HG02610 (cell line): Measurements from ENCODE around the gene PTRHD1.
A peak's percentile ranks its signal among the peaks of the same experiment; 100 is the strongest.
"Not testable (repeated sequence)": the region's sequence is repeated elsewhere in the genome, so short reads cannot be mapped to it uniquely, and the experiment has no call there.

Source experiments
- ATAC-seq: cut with Tn5 transposase; IDR thresholded peaks from one replicate; pipeline ENCODE4 v1.9.1; 2021; ENCODE audit warnings: mild to moderate bottlenecking, moderate library complexity; ENCODE audit not compliant: unreplicated experiment

Gene PTRHD1, protein sequence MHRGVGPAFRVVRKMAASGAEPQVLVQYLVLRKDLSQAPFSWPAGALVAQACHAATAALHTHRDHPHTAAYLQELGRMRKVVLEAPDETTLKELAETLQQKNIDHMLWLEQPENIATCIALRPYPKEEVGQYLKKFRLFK

DNA sequence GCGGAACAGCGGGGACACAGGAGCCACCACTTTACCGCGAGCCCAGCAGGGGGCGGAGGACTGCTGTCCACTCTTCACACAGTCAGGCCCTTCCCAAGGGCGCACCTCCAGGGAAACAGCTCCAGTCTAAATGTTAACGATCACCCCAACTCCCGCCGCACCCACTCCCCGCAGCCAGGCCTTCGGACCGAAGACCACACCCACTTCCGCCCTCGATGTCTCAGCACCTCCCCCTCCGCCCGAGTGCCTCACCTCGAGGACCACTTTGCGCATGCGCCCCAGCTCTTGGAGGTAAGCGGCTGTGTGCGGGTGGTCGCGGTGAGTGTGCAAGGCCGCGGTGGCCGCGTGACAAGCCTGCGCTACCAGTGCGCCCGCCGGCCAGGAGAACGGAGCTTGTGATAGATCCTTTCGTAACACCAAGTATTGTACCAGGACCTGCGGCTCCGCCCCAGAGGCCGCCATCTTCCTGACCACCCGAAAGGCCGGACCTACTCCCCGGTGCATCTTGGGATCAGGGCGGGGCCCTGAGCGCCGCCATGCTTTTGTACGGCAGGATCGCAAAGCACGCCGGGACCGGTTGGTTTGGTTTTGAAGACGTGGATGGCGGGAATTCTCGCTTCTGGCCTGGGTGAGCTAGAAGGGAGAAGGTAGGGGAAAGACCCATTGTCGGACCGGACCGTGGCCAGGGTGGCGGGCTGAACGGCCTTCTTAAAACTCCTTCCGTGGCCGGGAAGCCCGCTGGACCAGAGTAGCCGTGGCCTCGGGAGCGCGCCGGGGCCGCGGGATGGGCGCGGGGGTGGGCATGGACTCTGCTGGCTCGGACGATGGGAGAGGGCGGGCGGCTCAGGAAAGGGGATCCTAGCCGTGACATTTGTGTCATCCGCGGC lies at the start of gene PTRHD1, which contains the start of gene CENPO:
PTRHD1 (minus strand) TSS at position 518 of the 887 bp plus-strand sequence; CDS start at position 504, 14 bp downstream.
CENPO (plus strand) TSS at position 552 of the 887 bp plus-strand sequence. CDS start 495 bp downstream, outside the sequence.
- ATAC-seq: peak; percentile 88

DNA sequence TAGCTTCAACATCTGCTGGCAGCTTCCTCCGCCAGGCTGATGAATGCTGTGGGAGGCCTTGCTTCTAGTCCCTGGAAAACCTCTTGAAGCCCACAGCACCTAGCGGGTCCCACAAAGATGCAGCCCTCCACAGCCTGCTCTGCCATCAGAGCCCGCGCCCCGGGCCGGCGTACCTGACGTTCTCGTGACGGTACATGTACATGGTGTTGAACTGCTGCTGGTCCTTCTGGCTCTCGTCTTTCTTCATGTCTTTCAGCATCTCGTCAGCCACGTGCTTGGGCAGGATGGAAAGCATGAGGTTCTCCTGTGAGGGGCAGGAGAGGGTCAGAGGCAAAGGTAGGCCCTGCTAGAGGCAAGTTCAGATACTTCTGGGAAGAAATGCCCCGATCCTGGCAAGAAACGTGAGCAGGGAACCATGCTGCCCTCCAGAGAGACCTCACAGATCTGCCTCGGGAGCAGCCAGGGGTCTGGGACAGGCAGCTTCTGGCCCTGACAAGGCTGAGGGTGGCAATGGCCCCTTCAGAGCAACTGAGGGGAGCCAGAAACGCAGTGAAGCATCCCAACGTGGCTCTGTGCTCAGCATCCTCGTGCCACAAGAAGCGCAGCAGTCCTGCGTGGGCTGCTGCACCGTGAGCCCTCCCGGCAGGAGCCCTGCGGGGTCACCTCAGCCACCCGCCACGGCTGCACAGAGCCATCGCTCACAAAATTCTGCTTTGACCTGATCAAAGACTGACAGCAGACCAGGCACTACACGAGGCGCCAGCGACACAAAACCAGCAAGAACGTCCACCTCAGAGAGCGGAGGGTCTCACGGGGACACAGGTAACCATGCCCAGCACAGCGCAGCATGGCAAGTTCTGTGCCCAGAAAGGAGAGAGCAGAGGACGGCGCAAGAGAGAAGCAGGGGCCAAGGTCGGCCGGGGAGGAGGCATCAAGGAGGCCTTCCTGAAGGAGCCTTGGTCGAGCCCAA lies 49.2 kb upstream of the PTRHD1 start:
- ATAC-seq: no peak

DNA sequence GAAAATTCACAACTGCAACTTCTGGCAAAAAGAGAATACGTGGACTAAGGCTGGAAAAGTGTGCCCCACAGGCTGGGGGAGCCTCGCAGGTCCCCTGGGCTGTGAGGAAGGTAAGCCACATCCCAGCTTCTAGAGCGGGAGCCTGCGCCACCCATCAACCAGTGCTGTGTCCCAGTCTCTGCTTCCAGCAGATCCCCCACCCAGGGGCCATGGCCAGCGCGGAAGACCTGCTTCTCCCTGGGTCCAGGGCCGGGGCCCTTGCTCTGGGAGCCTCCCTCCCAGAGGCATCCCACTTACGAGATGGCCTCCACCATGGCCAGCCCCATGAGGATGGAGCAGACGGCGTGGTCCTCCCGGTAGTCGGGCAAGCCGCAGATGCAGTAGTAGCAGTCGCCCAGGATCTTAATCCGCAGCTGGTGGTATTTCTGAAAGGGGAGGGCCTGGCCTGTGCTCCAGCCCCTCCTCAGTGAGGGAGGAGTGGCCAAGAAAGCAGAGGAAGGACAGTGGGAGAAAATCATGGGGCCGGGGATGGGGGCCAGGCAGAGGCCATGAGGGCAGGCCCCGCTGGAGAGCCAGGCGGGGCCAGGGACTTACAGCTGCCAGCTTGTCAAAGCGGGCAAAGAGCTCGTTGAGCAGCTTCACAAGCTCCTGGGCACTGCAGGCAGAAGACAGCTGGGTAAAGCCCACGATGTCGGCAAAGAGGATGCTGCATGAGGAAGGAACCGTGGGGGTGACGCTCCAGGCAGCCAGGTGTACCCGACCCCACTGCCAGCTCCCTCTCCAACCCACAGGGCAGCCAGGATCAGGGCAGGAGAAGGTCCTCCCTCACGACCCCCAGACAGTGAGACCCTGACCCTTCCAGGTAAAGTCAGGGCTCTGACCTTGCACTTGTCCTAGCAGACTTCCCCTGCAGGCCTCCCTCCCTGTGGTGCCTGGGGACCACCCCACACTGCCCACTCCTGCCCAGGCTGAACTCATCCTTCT lies 48.1 kb upstream of the PTRHD1 start:
- ATAC-seq: no peak

DNA sequence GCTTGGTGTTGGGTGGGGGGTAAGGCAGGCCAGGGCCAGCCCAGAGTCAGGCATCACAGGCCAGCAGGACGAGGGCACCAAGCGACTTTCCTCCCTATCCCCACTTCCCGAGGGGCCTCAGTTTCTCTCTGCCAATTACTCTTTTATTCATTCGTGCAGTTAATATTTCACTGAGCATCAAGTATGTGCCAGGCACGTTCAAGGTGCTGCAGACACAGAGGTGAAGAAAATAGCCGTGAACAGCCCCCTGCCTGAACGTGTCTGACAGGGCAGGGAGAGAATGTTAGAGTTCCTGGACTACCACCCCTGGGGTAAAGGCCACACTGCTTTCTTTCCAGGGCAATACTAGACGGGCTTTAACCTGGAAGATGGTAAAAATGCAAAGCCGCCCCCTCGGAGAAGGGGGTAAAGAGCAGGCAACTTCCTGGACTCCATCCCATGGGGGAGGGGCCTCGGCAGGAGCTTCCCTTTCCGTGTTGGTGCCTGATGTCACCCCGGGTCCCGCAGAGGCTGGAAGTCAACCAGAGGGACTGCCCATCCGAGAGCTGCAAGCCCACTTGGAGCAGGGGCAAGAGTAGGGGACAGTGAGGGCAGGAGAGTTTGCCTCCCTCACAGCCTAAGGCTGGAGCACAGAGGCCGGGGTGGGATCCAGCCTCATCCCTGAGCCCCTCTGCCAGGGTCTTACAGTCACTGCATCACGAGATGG lies 47.1 kb upstream of the PTRHD1 start:
- ATAC-seq: no peak

DNA sequence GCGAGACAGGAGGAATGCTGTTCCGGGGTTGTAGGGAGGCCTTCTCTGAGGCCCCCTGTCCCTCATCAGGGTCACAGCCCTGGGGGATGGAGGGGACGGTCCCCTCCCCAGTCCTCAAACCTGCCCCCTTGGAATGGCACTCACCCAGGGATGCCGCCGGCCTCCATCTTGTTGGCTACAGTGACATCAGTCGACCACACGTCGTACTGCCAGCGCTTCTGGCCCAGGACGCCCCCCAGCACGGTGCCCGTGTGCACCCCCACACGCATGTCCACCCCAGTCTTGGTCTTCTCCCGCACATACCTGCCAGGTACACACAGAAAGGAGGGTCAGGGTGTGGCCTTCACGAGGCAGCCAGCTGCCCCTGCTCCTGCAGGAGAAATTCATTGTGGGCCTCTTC lies 46.5 kb upstream of the PTRHD1 start:
- no peak for ATAC-seq

DNA sequence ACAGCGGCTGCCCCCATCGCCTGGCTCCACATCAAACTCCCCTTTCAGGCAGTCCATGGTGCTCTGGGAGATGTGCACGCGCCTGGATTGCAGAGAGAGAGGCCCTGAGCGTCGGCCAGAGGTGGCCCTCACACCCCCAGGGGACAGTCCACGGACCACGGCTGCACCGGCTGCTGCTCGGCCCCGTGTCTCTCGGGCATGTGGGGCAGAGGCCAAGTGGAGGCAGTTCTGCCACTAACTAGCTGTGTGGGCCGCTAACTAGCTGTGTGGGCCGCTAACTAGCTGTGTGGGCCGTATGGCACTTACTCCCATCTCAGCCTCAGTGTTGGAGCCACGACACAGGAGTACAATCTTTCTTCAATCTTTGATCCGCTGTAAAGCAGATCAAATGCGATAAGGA lies 45.4 kb upstream of the PTRHD1 start:
- no peak for ATAC-seq

DNA sequence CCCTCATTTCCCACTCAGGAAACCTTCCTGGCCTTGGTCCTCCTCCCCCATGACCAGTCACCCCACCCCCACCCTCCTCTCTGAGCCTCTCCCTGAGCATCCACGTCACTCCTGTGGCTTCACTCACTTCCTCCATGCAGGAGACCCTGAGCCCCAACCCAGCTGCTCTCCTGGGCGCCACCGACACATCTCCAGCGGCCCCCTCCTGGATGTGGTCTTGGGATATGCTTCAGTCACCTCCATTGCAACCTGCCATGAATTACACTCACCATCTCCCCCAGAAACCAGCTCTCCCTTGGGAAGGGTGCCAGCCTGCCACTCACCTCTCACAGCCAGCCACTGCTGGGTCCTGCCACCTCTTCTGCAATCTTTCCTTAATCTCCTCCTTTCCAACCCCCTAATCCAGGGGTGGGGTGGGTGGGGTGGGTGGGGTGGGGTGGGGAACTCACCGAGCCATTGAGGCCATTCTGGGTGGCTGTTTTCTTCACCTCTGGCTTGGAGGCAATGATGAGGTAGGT lies 44.9 kb upstream of the PTRHD1 start:
- ATAC-seq: no peak

DNA sequence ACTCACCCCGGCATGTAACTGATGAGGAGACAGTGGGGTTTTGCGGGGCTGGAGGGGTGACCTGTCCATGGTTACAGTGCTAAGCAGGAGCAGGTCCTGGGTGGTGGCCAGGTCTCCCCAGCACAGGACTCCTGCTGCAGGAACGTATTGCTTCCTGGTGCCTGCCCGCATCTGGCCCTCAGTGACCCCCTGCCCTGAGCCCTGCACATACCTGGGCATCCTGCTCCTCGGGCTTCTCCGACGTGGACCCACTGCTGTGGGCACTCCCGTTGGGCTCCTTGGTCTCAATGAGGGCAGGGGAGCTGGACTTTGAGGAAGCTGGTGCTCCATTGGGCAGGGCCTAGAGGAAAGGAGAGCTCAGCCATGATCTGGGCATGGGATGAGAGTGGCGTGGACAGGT lies 43.5 kb upstream of the PTRHD1 start:
- no peak for ATAC-seq

DNA sequence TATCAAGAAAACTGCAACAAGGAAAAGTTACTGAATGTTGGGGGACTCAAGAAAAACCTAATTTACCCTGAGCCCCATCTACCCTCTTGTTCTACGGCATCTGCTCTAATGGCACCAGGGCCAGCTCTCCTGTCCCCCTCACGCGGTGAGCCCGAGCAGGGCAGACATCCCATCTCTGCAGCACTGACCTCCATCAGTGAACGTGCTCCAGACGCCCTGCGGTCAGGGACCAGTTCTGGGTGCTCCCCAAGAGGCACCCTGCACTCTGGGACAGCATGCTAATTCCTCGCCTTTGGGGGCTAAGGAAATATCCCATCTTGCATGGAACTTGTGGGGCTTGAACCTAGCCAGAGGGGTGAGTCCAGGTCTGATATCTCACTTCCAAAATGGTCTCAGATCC lies 43.0 kb upstream of the PTRHD1 start:
- ATAC-seq: no peak

DNA sequence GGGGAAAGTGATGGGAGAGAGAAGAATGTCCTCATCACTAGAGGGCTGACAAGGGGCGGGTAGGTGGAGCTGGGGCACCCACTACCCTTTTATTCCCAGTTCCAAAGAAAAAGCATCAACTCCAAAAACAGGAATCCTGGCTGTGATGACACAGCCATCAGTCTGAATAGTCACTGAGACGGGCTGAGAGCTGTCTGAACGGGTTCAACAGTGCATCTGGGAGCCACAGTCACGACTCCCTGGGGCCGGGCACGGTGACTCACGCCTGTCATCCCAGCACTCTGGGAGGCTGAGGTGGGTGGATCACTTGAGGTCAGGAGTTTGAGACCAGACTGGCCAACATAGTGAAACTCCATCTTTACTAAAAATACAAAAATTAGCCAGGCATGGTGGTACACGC lies 42.2 kb upstream of the PTRHD1 start:
- ATAC-seq: not testable (repeated sequence)

DNA sequence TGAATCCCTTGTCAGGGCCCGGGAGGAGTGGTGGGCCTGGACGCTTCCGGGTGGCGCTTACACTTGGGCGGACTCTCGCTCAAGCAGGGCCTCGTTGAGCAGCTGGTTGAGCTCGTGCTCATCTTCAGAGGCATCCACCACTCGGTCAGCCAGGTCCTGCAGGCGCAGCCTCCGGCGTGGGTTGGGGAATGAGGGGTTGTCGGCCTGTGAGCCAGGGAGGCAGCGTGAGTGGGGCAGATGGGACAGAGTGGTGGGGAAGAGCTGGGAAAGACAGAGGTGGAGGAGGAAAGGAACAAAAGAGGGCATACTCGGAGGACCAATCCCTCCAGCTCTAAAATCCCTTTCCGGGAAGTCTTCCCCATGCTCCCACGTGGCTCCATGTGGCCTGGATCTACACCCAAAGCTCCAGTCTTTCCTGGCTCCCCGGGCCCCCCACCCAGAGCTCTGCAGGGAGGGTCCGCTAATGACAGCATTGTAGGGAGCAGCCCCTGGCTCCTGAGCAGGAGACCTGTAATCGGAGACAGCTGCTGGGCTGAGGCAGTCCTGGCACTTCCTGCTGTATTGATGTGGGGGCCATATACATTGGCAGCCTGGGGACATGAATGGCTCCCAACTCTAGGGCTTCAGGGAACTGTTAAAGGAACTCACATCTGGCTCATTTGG lies 41.7 kb upstream of the PTRHD1 start:
- ATAC-seq: no peak

DNA sequence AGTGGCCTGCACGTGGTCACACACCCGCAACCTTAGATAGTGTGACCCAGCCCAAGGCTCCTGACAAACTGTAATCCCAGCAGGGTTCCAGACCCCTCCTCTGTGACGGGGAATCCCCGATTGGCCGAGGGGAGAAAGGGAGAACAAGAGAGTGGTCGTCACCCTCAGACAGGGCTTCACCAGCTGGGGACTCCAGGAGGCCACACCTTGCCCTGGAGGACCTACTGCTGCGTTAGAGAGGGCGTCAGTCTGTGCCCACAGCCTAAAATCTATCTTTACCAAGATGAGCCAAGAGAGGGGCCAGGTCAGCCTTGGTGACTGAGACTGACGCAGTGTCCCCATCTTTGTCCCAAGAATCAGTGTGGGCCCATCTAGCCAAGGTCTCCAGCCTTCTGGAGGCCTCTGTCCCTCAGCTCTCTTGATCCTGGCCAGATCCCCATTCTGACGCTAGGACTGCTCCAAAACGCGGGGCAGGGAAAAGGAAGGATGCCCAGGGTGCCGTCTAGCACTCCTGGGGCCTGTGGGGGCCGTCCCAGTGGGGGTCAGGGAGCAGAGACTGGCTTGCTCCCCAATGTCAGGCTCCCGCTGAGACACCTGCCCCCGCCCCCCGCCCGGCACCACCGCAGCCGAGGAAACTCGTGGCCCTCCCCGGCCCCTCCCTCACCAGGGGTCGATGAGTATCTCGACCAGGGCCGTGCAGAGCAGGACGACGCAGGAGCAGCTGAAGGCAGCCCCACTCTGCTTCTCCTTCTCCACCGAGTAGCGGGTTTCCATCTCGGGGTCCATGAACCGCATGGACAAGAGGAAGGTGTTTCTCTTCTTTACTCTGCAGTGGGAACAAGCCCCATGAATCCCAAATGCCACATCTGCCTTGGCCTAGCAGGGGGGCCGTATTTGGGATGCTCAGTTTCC lies 40.9 kb upstream of the PTRHD1 start:
- ATAC-seq: no peak

DNA sequence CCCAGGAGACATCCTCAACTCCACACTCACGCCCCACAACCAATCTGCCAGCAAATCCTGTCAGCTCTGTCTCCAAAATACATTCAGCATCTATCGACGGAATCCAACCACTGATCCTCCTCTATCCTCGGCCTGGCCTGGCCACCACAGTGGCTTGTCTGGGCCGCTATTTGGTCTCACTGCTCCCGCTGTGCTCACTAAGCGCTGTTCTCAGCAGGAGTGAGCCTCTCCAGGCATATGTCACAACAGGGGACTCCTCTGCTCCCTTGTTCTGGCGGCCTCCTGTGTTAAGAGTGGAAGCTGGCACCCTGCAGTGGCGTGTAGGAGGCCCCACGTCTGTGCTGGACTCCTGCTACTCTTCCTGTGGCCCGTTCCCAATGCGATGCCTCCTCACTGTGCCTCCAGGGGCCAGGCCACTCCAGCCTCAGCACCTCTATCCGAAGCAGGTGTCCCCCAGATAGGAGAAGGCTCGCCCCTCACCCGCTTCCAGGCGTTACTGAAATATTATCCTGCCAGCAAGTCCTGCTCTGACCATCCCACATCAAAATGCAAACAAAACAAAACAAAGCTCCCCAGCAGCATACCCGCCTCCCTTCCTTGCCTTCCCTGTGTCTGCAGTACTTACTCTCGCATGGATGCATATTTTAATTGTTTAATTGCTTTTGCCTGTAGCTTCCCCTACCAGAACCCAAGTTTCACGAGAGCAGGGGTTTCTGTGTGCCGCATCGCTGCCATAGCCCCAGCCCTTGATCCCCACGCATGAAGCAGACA lies 39.9 kb upstream of the PTRHD1 start:
- ATAC-seq: no peak

DNA sequence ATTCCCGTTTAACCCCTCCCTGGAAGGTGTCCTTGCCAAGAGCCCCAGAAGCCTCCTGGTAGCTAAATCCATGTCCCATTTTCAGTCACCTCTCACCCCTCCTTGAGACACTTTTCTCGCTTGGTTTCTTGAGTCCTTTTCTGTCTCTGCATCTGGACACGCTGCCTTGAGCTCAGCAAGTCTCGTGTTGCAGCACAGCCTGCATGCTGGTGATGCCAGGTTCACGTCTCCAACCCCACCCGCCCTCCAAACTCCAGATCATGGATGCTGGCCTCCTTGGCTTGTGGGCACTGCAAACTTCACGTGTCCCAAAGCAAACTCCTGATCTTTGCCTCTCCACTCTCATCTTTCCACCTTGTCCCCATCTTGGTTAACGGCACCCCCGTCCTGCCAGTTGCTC lies 39.3 kb upstream of the PTRHD1 start:
- no peak for ATAC-seq

DNA sequence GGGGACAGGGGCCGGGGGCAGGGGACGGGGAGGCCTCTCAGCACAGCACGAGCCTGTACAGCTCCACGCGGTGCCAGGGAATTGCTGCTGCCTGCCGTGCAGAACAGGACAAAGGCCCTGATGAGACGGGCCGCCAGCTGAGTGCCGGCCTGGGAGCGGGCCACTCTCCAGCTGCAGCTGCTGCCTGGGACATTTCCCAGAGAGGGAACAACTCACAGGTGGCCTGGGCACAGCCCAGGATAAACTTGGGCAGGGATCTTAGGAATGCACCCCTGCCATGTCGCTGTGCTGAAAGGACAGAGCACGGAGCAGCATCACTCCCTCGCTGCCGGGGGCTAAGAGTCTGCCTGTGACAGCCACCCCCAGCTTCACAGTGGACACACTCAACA lies 38.9 kb upstream of the PTRHD1 start:
- ATAC-seq: no peak

DNA sequence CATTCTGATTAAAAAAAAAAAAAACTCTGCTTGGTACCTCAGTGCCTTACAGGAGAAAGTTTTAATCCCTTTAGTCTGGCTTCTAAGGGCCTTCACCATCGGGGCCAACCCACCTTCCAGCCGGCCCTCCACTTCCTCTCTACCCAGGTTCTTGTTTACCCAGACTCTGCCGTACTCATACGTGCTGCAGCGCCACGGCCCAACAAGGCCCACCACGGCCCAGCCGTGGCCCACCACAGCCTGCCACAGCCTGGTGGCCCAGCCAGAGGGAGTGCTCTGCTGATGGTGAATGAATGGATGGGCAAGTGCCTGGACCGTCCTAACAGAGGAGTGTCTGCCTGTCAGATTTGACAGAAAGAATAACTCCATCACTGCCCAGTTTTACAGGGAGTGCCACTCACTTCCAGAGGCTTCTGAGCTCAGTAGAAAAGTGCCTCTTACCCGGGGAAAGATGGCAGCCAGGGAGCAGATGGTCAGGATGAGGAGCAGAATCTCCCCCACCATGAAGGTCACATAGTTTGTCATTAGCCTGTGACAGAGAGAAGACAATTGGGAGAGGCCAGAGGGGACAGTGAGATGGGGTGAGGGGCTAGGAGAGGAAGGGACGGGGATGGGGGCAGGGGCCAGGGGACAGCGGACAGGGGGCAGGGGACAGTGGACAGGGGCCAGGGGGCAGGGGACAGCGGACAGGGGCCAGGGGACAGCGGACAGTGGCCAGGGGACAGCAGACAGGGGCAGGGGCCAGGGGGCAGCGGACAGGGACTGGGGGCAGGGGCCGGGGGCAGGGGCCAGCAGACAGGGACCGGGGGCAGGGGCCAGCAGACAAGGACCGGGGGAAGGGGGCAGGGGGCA lies 38.3 kb upstream of the PTRHD1 start:
- ATAC-seq: no peak
